Measurements from ENCODE around the gene KLHL30. TPM values are rescaled to one million over a fixed set of nuclear protein-coding genes. Genes with fewer than 3 reads are reported as not detected.

Gene KLHL30
- total and polyA plus RNA-seq, 12 donors = 0.10 to 4.3 (median 0.16) TPM; not detected in 4

- intact Hi-C loops (cut with DNase I) = no loop called here
- H3K4me3 ChIP-seq = no peak overlapping the region
- H3K4me1 ChIP-seq (replicated peaks in 1 of 2) = no peaks in the 10 kb centered on the region
- no peak for DNase-seq
- no peaks in the 10 kb centered on the region for H3K36me3 ChIP-seq (replicated peaks in 1 of 2)
- H3K9me3 ChIP-seq (replicated peaks in 1 of 3) = no peaks in the 10 kb centered on the region
- no peaks in the 10 kb centered on the region for H3K27me3 ChIP-seq
- 60 to 78% (median 77%) methylated on average over 1 to 30 of the region's 30 CpGs for WGBS, 4 donors
- H3K27ac ChIP-seq = no peak overlapping the region
- TF ChIP-seq POLR2A (IDR thresholded peaks at IDR 0.05) = no peak
- TF ChIP-seq CTCF (IDR thresholded peaks at IDR 0.05) = no peak
These were observed 9.9 kb upstream of the KLHL30 start for GRCh38 chr2:238128534-238129001.

- Histone ChIP-seq H3K9me3 (replicated peaks in 1 of 3) (no peaks in the 10 kb centered on the region), H3K4me3 (no peak overlapping the region), H3K27ac (no peak overlapping the region), H3K27me3 (no peaks in the 10 kb centered on the region), H3K36me3 (replicated peaks in 1 of 2) (no peaks in the 10 kb centered on the region), H3K4me1 (replicated peaks in 1 of 2) (no peaks in the 10 kb centered on the region)
- DNase-seq = no peak
- intact Hi-C loops (cut with DNase I) = no loop called here
- TF ChIP-seq POLR2A (IDR thresholded peaks at IDR 0.05) (no peak), CTCF (IDR thresholded peaks at IDR 0.05) (no peak)
- 83 to 93% (median 87%) methylated on average over 15 to 22 of the region's 22 CpGs for WGBS, 4 donors
These were observed 9.1 kb upstream of the KLHL30 start for GRCh38 chr2:238129166-238130010.

GRCh38 chr2:238130111-238130695 lies 8.3 kb upstream of the KLHL30 start:
- no peak overlapping the region for H3K4me3 ChIP-seq

More at GRCh38 chr2:238130111-238130695, 8.3 kb upstream of the KLHL30 start:
- Histone ChIP-seq H3K4me1 (replicated peaks in 1 of 2) (no peaks in the 10 kb centered on the region), H3K36me3 (replicated peaks in 1 of 2) (no peaks in the 10 kb centered on the region), H3K27me3 (no peaks in the 10 kb centered on the region), H3K9me3 (replicated peaks in 1 of 3) (no peaks in the 10 kb centered on the region), H3K27ac (no peak overlapping the region)
- TF ChIP-seq POLR2A (IDR thresholded peaks at IDR 0.05) (no peak), CTCF (IDR thresholded peaks at IDR 0.05) (no peak)
- intact Hi-C loops (cut with DNase I) = no loop called here
- WGBS, 4 donors = 86 to 100% (median 92%) methylated on average over 4 to 28 of the region's 28 CpGs
- no peak for DNase-seq

All from adrenal gland (tissue), 12 donors.